H1 (cell line): ENCODE measurements around the gene MAP4K1. TPM values are rescaled to one million over a fixed set of nuclear protein-coding genes. Genes with fewer than 3 reads are reported as not detected.

Experiments
- CTCF ChIA-PET: fragments of 300-600 bp; sonication (Branson Sonifier 250); formaldehyde crosslinking; loops from one replicate; lab custom pipeline; 2021; ENCODE audit not compliant: partially characterized antibody; lab: Charles Lee
- POLR2A ChIA-PET: fragments of 300-600 bp; sonication (Branson Sonifier 250); formaldehyde crosslinking; loops from one replicate; lab custom pipeline; 2021; ENCODE audit warnings: inconsistent platforms; ENCODE audit not compliant: partially characterized antibody; lab: Charles Lee
- DNase-seq, 2 experiments: peaks; one replicate each; pipeline versions ENCODE4 v3.0.0 to v3.0.0-alpha.2; 2010 to 2022; ENCODE audit warnings: low spot score in 2 of 2, low read depth in 1 of 2, mixed read lengths in 1 of 2
- FAIRE-seq: peaks from 2 replicates; lab custom pipeline; 2011; peaks lifted over from hg19 to GRCh38; lab: Jason Lieb, UNC
- H2AFZ ChIP-seq: 2 replicates; pipeline ENCODE4 v1.8.1; 2012; ENCODE audit warnings: low read length, inconsistent platforms
- H2AK5ac ChIP-seq: 2 replicates; pipeline ENCODE4 v1.6.1; 2013; ENCODE audit warnings: low read depth, low read length
- H2BK120ac ChIP-seq: replicated peaks from 2 replicates; pipeline ENCODE3; 2013; ENCODE audit warnings: low read depth, low read length, inconsistent platforms
- H2BK12ac ChIP-seq: 2 replicates; pipeline ENCODE4 v1.6.1; 2013; ENCODE audit warnings: low read depth, low read length
- H2BK15ac ChIP-seq: 2 replicates; pipeline ENCODE4 v1.6.1; 2013; ENCODE audit warnings: low read length
- H2BK20ac ChIP-seq: 2 replicates; pipeline ENCODE4 v1.6.1; 2013; ENCODE audit warnings: low read length
- H2BK5ac ChIP-seq: 2 replicates; pipeline ENCODE4 v1.6.1; 2013; ENCODE audit warnings: low read depth, low read length
- H3K14ac ChIP-seq: 2 replicates; pipeline ENCODE4 v1.6.1; 2013; ENCODE audit warnings: inconsistent platforms; ENCODE audit not compliant: insufficient read length
- H3K18ac ChIP-seq: 2 replicates; pipeline ENCODE4 v1.6.1; 2013; ENCODE audit warnings: low read length; ENCODE audit errors: extremely low read depth
- H3K23ac ChIP-seq: 2 replicates; pipeline ENCODE4 v1.6.1; 2013; ENCODE audit warnings: inconsistent platforms; ENCODE audit not compliant: insufficient read length
- H3K23me2 ChIP-seq: 2 replicates; pipeline ENCODE4 v1.6.1; 2013; ENCODE audit warnings: low read depth, low read length
- H3K27ac ChIP-seq: 2 replicates; pipeline ENCODE4 v1.6.1; 2011; ENCODE audit warnings: low read depth, low read length, inconsistent platforms
- H3K27me3 ChIP-seq, 4 experiments: replicated peaks in 1 of 4; 1 replicate in 1 of 4; 2 replicates in 3 of 4; pipeline versions ENCODE4 v1.6.1 to v1.8.1; 2011 to 2013; ENCODE audit warnings: low read length in 3 of 4, mild to moderate bottlenecking in 3 of 4, inconsistent platforms in 2 of 4, mixed read lengths in 2 of 4, moderate library complexity in 1 of 4; ENCODE audit not compliant: control insufficient read depth in 3 of 4, insufficient read depth in 3 of 4; ENCODE audit errors: extremely low read depth in 1 of 4
- H3K36me3 ChIP-seq, 4 experiments: 2 replicates each; pipeline versions ENCODE4 v1.6.1 to v1.8.1; 2011 to 2013; ENCODE audit warnings: mild to moderate bottlenecking in 4 of 4, low read length in 3 of 4, moderate library complexity in 2 of 4, control low read depth in 1 of 4, inconsistent platforms in 1 of 4; ENCODE audit not compliant: insufficient read depth in 4 of 4, control insufficient read depth in 2 of 4
- H3K4ac ChIP-seq: replicated peaks from 2 replicates; pipeline ENCODE3; 2013; ENCODE audit warnings: low read length, low read depth, mixed read lengths, inconsistent platforms; ENCODE audit not compliant: insufficient read length
- H3K4me1 ChIP-seq, 4 experiments: replicated peaks in 1 of 4; 1 replicate in 1 of 4; 2 replicates in 3 of 4; pipeline versions ENCODE4 v1.6.1 to v1.8.1; 2011 to 2013; ENCODE audit warnings: low read length in 3 of 4, inconsistent platforms in 2 of 4, mixed read lengths in 1 of 4; ENCODE audit not compliant: insufficient read depth in 4 of 4, control insufficient read depth in 3 of 4
- H3K4me2 ChIP-seq, 2 experiments: 2 replicates each; pipeline versions ENCODE4 v1.6.1 to v1.8.1; 2011 to 2013; ENCODE audit warnings: low read depth in 2 of 2, low read length in 2 of 2, control low read depth in 1 of 2, inconsistent platforms in 1 of 2, mild to moderate bottlenecking in 1 of 2; ENCODE audit not compliant: insufficient read depth in 1 of 2
- H3K4me3 ChIP-seq, 4 experiments: fragments of 200-600, 300-600 bp in 1 of 4; sonication (generic), shearing (Covaris generic), sonication (Bioruptor Twin) in 1 of 4; 2 replicates each; pipeline versions ENCODE4 v1.5.1 to v1.8.1; 2011 to 2016; ENCODE audit warnings: low read length in 4 of 4, low read depth in 3 of 4, control low read depth in 2 of 4, inconsistent platforms in 2 of 4, mild to moderate bottlenecking in 2 of 4, mixed read lengths in 1 of 4, moderate library complexity in 1 of 4; ENCODE audit not compliant: insufficient read depth in 2 of 4; ENCODE audit errors: extremely low read depth in 1 of 4
- H3K56ac ChIP-seq: replicated peaks from 2 replicates; pipeline ENCODE3; 2013; ENCODE audit warnings: low read depth, mild to moderate bottlenecking, mixed read lengths, low read length, inconsistent platforms; ENCODE audit not compliant: insufficient read length
- H3K79me1 ChIP-seq: 2 replicates; pipeline ENCODE4 v1.6.1; 2013; ENCODE audit warnings: low read depth, low read length, control low read depth
- H3K79me2 ChIP-seq, 2 experiments: 2 replicates each; pipeline versions ENCODE4 v1.6.1 to v1.8.1; 2012 to 2013; ENCODE audit warnings: low read length in 2 of 2, mild to moderate bottlenecking in 2 of 2, inconsistent platforms in 1 of 2; ENCODE audit not compliant: insufficient read depth in 2 of 2, control insufficient read depth in 1 of 2
- H3K9ac ChIP-seq, 4 experiments: replicated peaks in 1 of 4; 1 replicate in 1 of 4; 2 replicates in 3 of 4; pipeline versions ENCODE4 v1.6.1 to v1.8.1; 2011 to 2013; ENCODE audit warnings: low read depth in 3 of 4, low read length in 3 of 4, control low read depth in 2 of 4, mild to moderate bottlenecking in 2 of 4, moderate library complexity in 2 of 4, inconsistent platforms in 1 of 4; ENCODE audit errors: extremely low read depth in 1 of 4
- H3K9me3 ChIP-seq, 2 experiments: 2 replicates each; pipeline versions ENCODE4 v1.6.1 to v1.8.1; 2012 to 2013; ENCODE audit warnings: mild to moderate bottlenecking in 2 of 2, moderate library complexity in 2 of 2, control low read depth in 1 of 2, inconsistent platforms in 1 of 2, low read depth in 1 of 2, low read length in 1 of 2, mixed read lengths in 1 of 2; ENCODE audit not compliant: insufficient read depth in 2 of 2
- H4K20me1 ChIP-seq, 2 experiments: replicated peaks in 1 of 2; 2 replicates each; pipeline versions ENCODE3 to v1.8.1; 2011 to 2013; ENCODE audit warnings: inconsistent platforms in 2 of 2, low read length in 2 of 2, mild to moderate bottlenecking in 1 of 2; ENCODE audit not compliant: insufficient read depth in 2 of 2, control insufficient read depth in 1 of 2
- H4K5ac ChIP-seq: 2 replicates; pipeline ENCODE4 v1.6.1; 2013; ENCODE audit warnings: low read length, low read depth, mixed read lengths, inconsistent platforms; ENCODE audit not compliant: insufficient read length
- H4K8ac ChIP-seq: 2 replicates; pipeline ENCODE4 v1.8.0; 2013; ENCODE audit warnings: mild to moderate bottlenecking, moderate library complexity, low read length, inconsistent platforms; ENCODE audit not compliant: insufficient read depth; ENCODE audit errors: extremely low read depth
- H4K91ac ChIP-seq: replicated peaks from 2 replicates; pipeline ENCODE3; 2013; ENCODE audit warnings: low read length, mixed read lengths, inconsistent platforms; ENCODE audit not compliant: insufficient read length
- E2F6 ChIP-seq: IDR thresholded peaks from 2 replicates; pipeline ENCODE4 v1.6.1; 2012; ENCODE audit warnings: inconsistent platforms
- RXRA ChIP-seq: IDR thresholded peaks from 2 replicates; pipeline ENCODE4 v1.6.1; 2011; ENCODE audit warnings: low read depth, mild to moderate bottlenecking, low read length, moderate library complexity; ENCODE audit not compliant: insufficient read depth
- WGBS, 2 experiments: shearing (Covaris generic) in 1 of 2; methylation state at CpG; one replicate each; pipeline versions ENCODE4 v1.1.6 to v1.1.7; 2013 to 2015; ENCODE audit warnings: low lambda C conversion rate in 2 of 2, mixed read lengths in 2 of 2, inconsistent platforms in 1 of 2, low coverage in 1 of 2, missing lambda C conversion rate in 1 of 2; ENCODE audit not compliant: insufficient replicate concordance in 2 of 2, insufficient coverage in 1 of 2, insufficient read length in 1 of 2; ENCODE audit errors: extremely low coverage in 1 of 2, missing lambda C conversion rate in 1 of 2; 5-methylcytosine and 5-hydroxymethylcytosine counted together
- polyA plus RNA-seq, 7 experiments: library from polyadenylated mRNA; depleted of rRNA in 3 of 7; stranded (reverse) in 5 of 7; unstranded in 2 of 7; fragments of >200 nt in 5 of 7; fragments of 200-250 nt in 2 of 7; gene quantifications; 1 replicate in 5 of 7; 2 replicates in 1 of 7; 4 replicates in 1 of 7; pipeline versions ENCODE4 v1.2.1 to v1.2.3, GENCODE V29; 2011 to 2013; ENCODE audit warnings: missing spikeins in 2 of 7, mixed read lengths in 2 of 7
- total RNA-seq: library from RNA; stranded (reverse); fragmentation: NEBNext Ultra II Directional; extraction: Animal tissue kit (Norgen Biotek cat#: 25700); gene quantifications from 2 replicates; pipeline ENCODE4 v1.2.1, GENCODE V29; 2021

The MAP4K1 gene
- total and polyA plus RNA-seq, 2 of the 8 experiments (the other 6 are each of a cell fraction or from before 2014, with no cell fraction given) = 9.0 to 10.4 TPM

GRCh38 chr19:38555200-38555599 is 62.6 kb downstream of the MAP4K1 start:
- Histone ChIP-seq H2BK20ac (no peak overlapping the region), H3K14ac (no peak overlapping the region), H4K20me1 (no peaks in the 10 kb centered on the region), H3K4me1 (no peaks in the 10 kb centered on the region), H3K27ac (no peak overlapping the region), H2AK5ac (no peak overlapping the region), H2BK120ac (no peak overlapping the region), H2BK15ac (no peak overlapping the region), H2BK12ac (no peak overlapping the region), H3K56ac (no peak overlapping the region), H3K23ac (no peak overlapping the region), H3K4ac (no peak overlapping the region), H3K4me3 (no peak overlapping the region), H3K36me3 (no peaks in the 10 kb centered on the region), H3K79me1 (no peaks in the 10 kb centered on the region), H2BK5ac (no peak overlapping the region), H3K18ac (no peak overlapping the region), H3K9ac (no peak overlapping the region), H3K79me2 (no peaks in the 10 kb centered on the region), H4K91ac (no peak overlapping the region), H2AFZ (no peak overlapping the region), H4K5ac (no peak overlapping the region), H3K9me3 (no peaks in the 10 kb centered on the region), H4K8ac (no peak overlapping the region), H3K4me2 (no peak overlapping the region), H3K27me3 (no peaks in the 10 kb centered on the region), H3K23me2 (no peaks in the 10 kb centered on the region)
- 97% methylated on average over 6 of the region's 8 CpGs; no CpG with 5 or more reads in 1 of the 2 experiments for WGBS, 2 experiments
- no peak for TF ChIP-seq RXRA
- TF ChIP-seq E2F6 = no peak
- DNase-seq (no peak), FAIRE-seq (no peak)
- ChIA-PET POLR2A (no interaction called here), CTCF (interaction anchor here (0.7 to 1.8 kb wide), 2 partner anchors 43 to 298 kb away, joined by 4 to 5 read pairs; no protein-coding TSS in a partner anchor)
